ENCODE results near the gene FGFR2. TPM values are rescaled to one million over a fixed set of nuclear protein-coding genes. Genes with fewer than 3 reads are reported as not detected.

The FGFR2 gene
- total RNA-seq, 1 experiment from 2014 or later = 19.7 TPM

- ChIA-PET POLR2A (no interaction called here), CTCF (no interaction called here), RAD21 (ENCODE audit: low non-redundant PET in 1 of 2, low total read pairs in 2 of 2, uncharacterized antibody in 2 of 2, unreplicated experiment in 2 of 2) (no interaction called here)
- H3K9me3 ChIP-seq (ENCODE audit: control insufficient read depth in 1 of 2, insufficient read depth in 1 of 2, low read depth in 1 of 2, low read length in 2 of 2) = no peaks in the 10 kb centered on the region
- no peak overlapping the region for H3K27ac ChIP-seq (ENCODE audit: low read depth, low read length)
- no peaks in the 10 kb centered on the region for H3K36me3 ChIP-seq (ENCODE audit: control insufficient read depth in 1 of 2, insufficient read depth in 2 of 2, low read length in 2 of 2)
- no peaks in the 10 kb centered on the region for H4K20me1 ChIP-seq (ENCODE audit: insufficient read depth)
- no peak overlapping the region for H3K4me2 ChIP-seq (ENCODE audit: low read length)
- TF ChIP-seq CTCF (IDR thresholded peaks at IDR 0.05 in 2 of 3, conservative IDR thresholded peaks at IDR 0.05 in 1 of 3; ENCODE audit: borderline replicate concordance in 1 of 3, insufficient read depth in 1 of 3, low read depth in 2 of 3, low read length in 2 of 3) = no peak
- DNase-seq (ENCODE audit: low read depth, low spot score) = no peak
- no peaks in the 10 kb centered on the region for H3K9me2 ChIP-seq (ENCODE audit: insufficient read depth)
- intact Hi-C loops (cut with micrococcal nuclease) = no loop called here
- H3K4me3 ChIP-seq (replicated peaks in 1 of 2; ENCODE audit: low read depth in 1 of 2, low read length in 2 of 2) = no peak overlapping the region
- H3K79me2 ChIP-seq (ENCODE audit: insufficient read depth, low read length) = no peaks in the 10 kb centered on the region
- H2AFZ ChIP-seq (ENCODE audit: low read depth, low read length, poor library complexity, severe bottlenecking) = no peak overlapping the region
- BruUV-seq (replicated peaks) = no TSS peak
- no peak for ATAC-seq
- no peaks in the 10 kb centered on the region for H3K27me3 ChIP-seq (ENCODE audit: insufficient read depth, low read length)
- no peak overlapping the region for H3K9ac ChIP-seq (ENCODE audit: low read length)
- H3K4me1 ChIP-seq (ENCODE audit: control insufficient read depth in 1 of 2, insufficient read depth in 2 of 2, low read length in 2 of 2) = no peaks in the 10 kb centered on the region
Observed at GRCh38 chr10:121531076-121531829, 67.0 kb downstream of the FGFR2 start.

GRCh38 chr10:121530481-121531075 lies 67.7 kb downstream of the FGFR2 start:
- ATAC-seq (no peak), DNase-seq (ENCODE audit: low read depth, low spot score) (no peak)
- ChIA-PET CTCF (no interaction called here), RAD21 (ENCODE audit: low non-redundant PET in 1 of 2, low total read pairs in 2 of 2, uncharacterized antibody in 2 of 2, unreplicated experiment in 2 of 2) (no interaction called here), POLR2A (no interaction called here)
- no peaks in the 10 kb centered on the region for H4K20me1 ChIP-seq (ENCODE audit: insufficient read depth)
- no peak overlapping the region for H3K4me3 ChIP-seq (replicated peaks in 1 of 2; ENCODE audit: low read depth in 1 of 2, low read length in 2 of 2)
- H2AFZ ChIP-seq (ENCODE audit: low read depth, low read length, poor library complexity, severe bottlenecking) = no peak overlapping the region
- no peak overlapping the region for H3K4me2 ChIP-seq (ENCODE audit: low read length)
- no peak overlapping the region for H3K27ac ChIP-seq (ENCODE audit: low read depth, low read length)
- H3K9me2 ChIP-seq (ENCODE audit: insufficient read depth) = no peaks in the 10 kb centered on the region
- H3K9me3 ChIP-seq (ENCODE audit: control insufficient read depth in 1 of 2, insufficient read depth in 1 of 2, low read depth in 1 of 2, low read length in 2 of 2) = no peaks in the 10 kb centered on the region
- no peaks in the 10 kb centered on the region for H3K79me2 ChIP-seq (ENCODE audit: insufficient read depth, low read length)
- H3K9ac ChIP-seq (ENCODE audit: low read length) = no peak overlapping the region
- no peaks in the 10 kb centered on the region for H3K27me3 ChIP-seq (ENCODE audit: insufficient read depth, low read length)
- intact Hi-C loops (cut with micrococcal nuclease) = no loop called here
- no peaks in the 10 kb centered on the region for H3K4me1 ChIP-seq (ENCODE audit: control insufficient read depth in 1 of 2, insufficient read depth in 2 of 2, low read length in 2 of 2)
- no peaks in the 10 kb centered on the region for H3K36me3 ChIP-seq (ENCODE audit: control insufficient read depth in 1 of 2, insufficient read depth in 2 of 2, low read length in 2 of 2)
- BruUV-seq (replicated peaks) = no TSS peak
- no peak for TF ChIP-seq YY1 (IDR thresholded peaks at IDR 0.05; ENCODE audit: extremely low read depth, insufficient replicate concordance, low read depth, low read length)
- no peak for TF ChIP-seq ATF3 (IDR thresholded peaks at IDR 0.05)
- TF ChIP-seq MAX (IDR thresholded peaks at IDR 0.05) = no peak
- no peak for TF ChIP-seq RAD21 (IDR thresholded peaks at IDR 0.05; ENCODE audit: low read depth)
- TF ChIP-seq SIN3A (IDR thresholded peaks at IDR 0.05; ENCODE audit: low read depth) = no peak
- TF ChIP-seq ZNF274 (IDR thresholded peaks at IDR 0.05; ENCODE audit: low read depth, low read length) = no peak
- no peak for TF ChIP-seq JUND (IDR thresholded peaks at IDR 0.05)
- TF ChIP-seq ELF1 (IDR thresholded peaks at IDR 0.05; ENCODE audit: borderline replicate concordance, low read depth) = no peak
- TF ChIP-seq ZBTB33 (IDR thresholded peaks at IDR 0.05; ENCODE audit: extremely low read depth, insufficient replicate concordance, low read length) = no peak
- no peak for TF ChIP-seq CBX3 (IDR thresholded peaks at IDR 0.05; ENCODE audit: low read depth)
- no peak for TF ChIP-seq EZH2phosphoT487 (IDR thresholded peaks at IDR 0.05; ENCODE audit: borderline replicate concordance)
